Endothelial cell (in vitro differentiated cells): ENCODE results near the gene BANK1. TPM values are rescaled to one million over a fixed set of nuclear protein-coding genes. Genes with fewer than 3 reads are reported as not detected.

ENCODE experiments used
- DNase-seq: peaks from one replicate; pipeline ENCODE4 v3.0.0; 2021; ENCODE audit warnings: low spot score
- H3K27ac Mint-ChIP-seq: one replicate; pipeline ENCODE4 v1.8.0; 2021; ENCODE audit warnings: mixed read lengths, inconsistent platforms; ENCODE audit not compliant: unreplicated experiment
- H3K27me3 Mint-ChIP-seq: one replicate; pipeline ENCODE4 v1.8.0; 2021; ENCODE audit warnings: mild to moderate bottlenecking, moderate library complexity, mixed read lengths, inconsistent platforms; ENCODE audit not compliant: unreplicated experiment
- H3K36me3 Mint-ChIP-seq: one replicate; pipeline ENCODE4 v1.8.0; 2021; ENCODE audit warnings: mild to moderate bottlenecking, low read depth, mixed read lengths, inconsistent platforms; ENCODE audit not compliant: unreplicated experiment
- H3K4me1 Mint-ChIP-seq: one replicate; pipeline ENCODE4 v1.8.0; 2021; ENCODE audit warnings: mild to moderate bottlenecking, mixed read lengths, inconsistent platforms; ENCODE audit not compliant: unreplicated experiment
- H3K4me3 Mint-ChIP-seq: one replicate; pipeline ENCODE4 v1.8.0; 2021; ENCODE audit warnings: mild to moderate bottlenecking, mixed read lengths, inconsistent platforms; ENCODE audit not compliant: unreplicated experiment
- H3K9me3 Mint-ChIP-seq: one replicate; pipeline ENCODE4 v1.8.0; 2021; ENCODE audit warnings: mixed read lengths, inconsistent platforms; ENCODE audit not compliant: unreplicated experiment
- CTCF ChIP-seq: fragments of 200-600 bp; sonication (generic); IDR thresholded peaks from one replicate; pipeline ENCODE4 v1.5.0; 2021; ENCODE audit warnings: antibody characterized with exemption; ENCODE audit not compliant: unreplicated experiment
- total RNA-seq: library from RNA; stranded (reverse); fragmentation: NEBNext Ultra II Directional; extraction: Animal tissue kit (Norgen Biotek cat#: 25700); gene quantifications from one replicate; pipeline ENCODE4 v1.2.1, GENCODE V29; 2021; ENCODE audit not compliant: unreplicated experiment

Gene BANK1
- total RNA-seq, 1 donor from 2014 or later = 3.7 TPM

DNA sequence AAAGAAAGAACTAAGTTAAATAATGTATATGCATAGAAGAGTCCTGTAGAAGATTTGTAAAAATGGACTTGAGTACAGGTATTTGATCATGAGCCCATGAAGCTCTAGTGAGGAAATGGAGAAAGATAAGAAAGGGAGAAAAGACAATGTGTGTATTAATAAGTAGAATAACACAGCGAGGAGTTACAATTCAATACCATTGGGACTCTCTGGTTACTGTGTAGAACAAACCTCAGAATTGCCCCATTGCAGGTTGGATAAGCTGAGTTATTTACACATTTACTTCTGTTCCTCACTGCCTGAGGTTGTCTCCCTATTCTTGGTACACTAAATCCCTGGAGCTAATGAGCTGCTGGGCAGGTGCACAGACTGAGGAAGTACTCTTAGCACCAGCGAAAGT is 33.3 kb downstream of the BANK1 start:
- H3K27ac Mint-ChIP-seq = no peak overlapping the region
- H3K27me3 Mint-ChIP-seq = no peaks in the 10 kb centered on the region
- no peaks in the 10 kb centered on the region for H3K36me3 Mint-ChIP-seq
- no peak for DNase-seq
- H3K4me1 Mint-ChIP-seq = no peaks in the 10 kb centered on the region
- H3K4me3 Mint-ChIP-seq = no peak overlapping the region
- H3K9me3 Mint-ChIP-seq = no peaks in the 10 kb centered on the region
- TF ChIP-seq CTCF = no peak

DNA sequence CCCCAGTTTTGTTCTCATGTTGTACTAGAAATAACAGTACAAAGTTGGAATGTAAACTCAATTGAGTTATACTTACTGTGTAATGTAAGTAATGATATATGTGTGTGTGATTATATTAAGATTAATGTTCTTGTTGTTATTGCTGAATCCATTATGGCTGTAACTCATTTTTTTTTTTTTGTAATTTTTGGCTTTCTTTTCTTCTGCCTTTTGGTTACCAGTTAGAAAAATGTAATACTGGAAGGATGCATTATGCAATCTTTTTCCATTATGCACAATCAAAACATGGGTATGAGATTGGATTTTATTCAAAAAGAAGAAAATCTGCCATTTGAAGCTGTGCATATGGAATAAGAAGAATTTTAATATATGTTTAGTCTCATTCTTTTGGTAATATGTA is 34.0 kb downstream of the BANK1 start:
- no peak for TF ChIP-seq CTCF
- Mint-ChIP-seq H3K27me3 (no peaks in the 10 kb centered on the region), H3K9me3 (no peaks in the 10 kb centered on the region), H3K36me3 (no peaks in the 10 kb centered on the region), H3K27ac (no peak overlapping the region), H3K4me3 (no peak overlapping the region), H3K4me1 (no peaks in the 10 kb centered on the region)
- no peak for DNase-seq

DNA sequence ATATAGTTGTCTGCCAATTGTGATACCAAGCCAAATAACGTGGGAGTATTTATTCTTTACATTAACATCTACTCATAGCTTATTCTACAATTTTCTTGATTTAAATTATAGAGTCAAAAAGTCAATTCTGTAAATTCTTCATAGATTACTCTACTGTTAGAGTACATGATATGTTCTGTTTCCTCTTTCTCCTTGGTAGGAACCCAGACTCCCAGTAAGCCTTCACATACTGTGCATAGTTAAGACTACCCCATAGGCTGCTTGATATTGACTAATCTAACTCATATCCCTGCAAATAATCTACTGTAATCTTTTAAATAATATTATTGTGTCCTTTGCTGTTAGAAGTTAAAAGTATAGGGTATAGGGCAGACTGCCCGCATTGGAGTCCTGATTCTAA is 35.4 kb downstream of the BANK1 start:
- DNase-seq = no peak
- H3K4me3 Mint-ChIP-seq = no peak overlapping the region
- no peak overlapping the region for H3K27ac Mint-ChIP-seq
- H3K9me3 Mint-ChIP-seq = no peaks in the 10 kb centered on the region
- H3K4me1 Mint-ChIP-seq = no peaks in the 10 kb centered on the region
- TF ChIP-seq CTCF = no peak
- H3K27me3 Mint-ChIP-seq = no peaks in the 10 kb centered on the region
- no peaks in the 10 kb centered on the region for H3K36me3 Mint-ChIP-seq

DNA sequence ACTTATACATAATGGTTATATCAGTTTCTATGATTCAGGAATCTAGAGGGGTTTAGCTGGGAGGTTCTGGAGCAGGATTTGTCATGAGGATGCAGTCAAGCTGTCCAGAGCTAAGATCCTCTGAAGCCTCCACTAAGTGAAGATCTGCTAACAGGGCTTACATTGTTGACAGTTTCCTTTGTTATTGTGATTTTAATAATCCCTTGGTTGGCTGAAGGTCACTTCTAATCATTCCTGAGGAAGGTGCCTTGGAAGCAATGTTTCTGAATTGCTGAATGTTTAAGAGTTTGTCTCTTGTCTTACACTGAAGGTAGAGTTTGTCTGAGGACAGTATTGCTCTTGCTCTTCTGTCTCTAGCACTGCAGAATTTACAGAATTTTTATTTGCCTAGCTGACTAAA is 41.3 kb downstream of the BANK1 start:
- H3K27me3 Mint-ChIP-seq = no peaks in the 10 kb centered on the region
- no peaks in the 10 kb centered on the region for H3K9me3 Mint-ChIP-seq
- no peak overlapping the region for H3K4me3 Mint-ChIP-seq
- DNase-seq = no peak
- TF ChIP-seq CTCF = no peak
- H3K27ac Mint-ChIP-seq = no peak overlapping the region
- H3K4me1 Mint-ChIP-seq = peaks cover 6% of the 10 kb centered on the region
- H3K36me3 Mint-ChIP-seq = no peaks in the 10 kb centered on the region

DNA sequence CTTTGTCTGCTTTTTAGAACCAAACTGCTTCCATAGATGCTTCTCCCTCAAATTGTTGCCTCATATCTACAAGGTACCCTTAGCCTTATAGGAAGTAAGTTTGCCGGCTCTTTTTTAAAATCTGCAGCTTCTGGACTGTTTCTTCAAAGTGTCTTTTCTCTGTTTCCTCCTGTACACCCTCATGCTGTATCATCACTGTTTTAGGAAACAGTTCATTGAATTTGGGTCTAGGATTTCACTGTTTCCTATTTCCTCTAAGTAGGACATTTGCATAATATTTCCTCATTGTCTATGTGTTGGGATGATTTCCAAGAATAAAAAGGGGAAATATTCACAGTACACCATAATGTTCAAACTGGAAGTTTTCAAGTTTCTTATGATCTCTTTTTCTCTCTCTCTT is 43.0 kb downstream of the BANK1 start:
- Mint-ChIP-seq H3K36me3 (no peaks in the 10 kb centered on the region), H3K4me3 (no peak overlapping the region), H3K27ac (no peak overlapping the region), H3K4me1 (peaks cover 6% of the 10 kb centered on the region), H3K27me3 (no peaks in the 10 kb centered on the region), H3K9me3 (no peaks in the 10 kb centered on the region)
- TF ChIP-seq CTCF = no peak
- no peak for DNase-seq
